GM18873 (cell line): ENCODE data around the gene NSUN6.

Experiments used
- ATAC-seq: cut with Tn5 transposase; IDR thresholded peaks from one replicate; pipeline ENCODE4 v1.9.1; 2021; ENCODE audit warnings: mild to moderate bottlenecking, moderate library complexity, moderate number of reproducible peaks; ENCODE audit not compliant: unreplicated experiment, low FRiP score

Gene NSUN6

GRCh38 chr10:18567343-18567856 is 84.0 kb downstream of the NSUN6 start:
- no peak for ATAC-seq

GRCh38 chr10:18566177-18566576 is 85.2 kb downstream of the NSUN6 start:
- no peak for ATAC-seq

- ATAC-seq = no peak
These were observed 86.4 kb downstream of the NSUN6 start for GRCh38 chr10:18565006-18565405.

- ATAC-seq = no peak
These were observed 88.2 kb downstream of the NSUN6 start for GRCh38 chr10:18563003-18563726.

GRCh38 chr10:18561861-18562551 is 89.4 kb downstream of the NSUN6 start:
- no peak for ATAC-seq

GRCh38 chr10:18557960-18558359 is 93.4 kb downstream of the NSUN6 start:
- no peak for ATAC-seq

GRCh38 chr10:18556522-18557147 is 94.8 kb downstream of the NSUN6 start:
- ATAC-seq = no peak

DNA sequence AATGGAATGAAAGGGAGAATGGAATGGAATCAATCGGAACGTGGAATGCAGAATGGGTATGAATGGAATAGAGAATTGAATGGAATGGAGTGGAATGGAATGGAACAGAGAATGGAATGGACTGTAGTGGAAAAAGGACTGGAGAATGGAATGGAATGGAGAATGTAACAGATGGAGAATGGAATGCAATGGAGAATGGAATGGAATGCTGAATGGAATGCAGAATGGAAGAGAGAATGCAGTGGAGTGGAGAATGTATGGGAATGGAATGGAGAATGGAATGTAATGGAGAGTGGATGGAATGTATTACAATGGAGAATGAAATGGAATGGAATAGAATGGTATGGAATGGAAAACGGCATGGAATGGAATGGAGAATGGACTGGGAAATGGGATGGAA is 96.9 kb downstream of the NSUN6 start:
- no peak for ATAC-seq

DNA sequence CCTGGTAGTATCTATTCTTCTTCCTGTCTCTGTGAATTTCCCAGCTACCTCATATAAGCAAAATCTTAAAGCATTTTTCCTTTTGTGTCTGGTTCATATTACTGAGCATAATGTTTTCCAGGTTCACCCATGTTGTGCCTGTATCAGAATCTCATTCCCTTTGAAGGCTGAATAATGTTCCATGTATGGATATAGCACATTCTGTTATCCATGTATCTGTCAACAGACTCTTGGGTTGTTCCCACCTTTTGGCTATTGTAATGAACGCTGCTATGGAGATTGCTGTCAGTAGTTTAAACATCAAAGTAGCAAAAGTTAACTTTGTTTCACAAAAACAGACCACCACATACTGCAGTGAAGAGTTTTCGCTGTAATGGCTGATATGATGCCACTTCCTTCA is 99.9 kb downstream of the NSUN6 start:
- ATAC-seq = no peak

GRCh38 chr10:18549105-18549504 is 102.3 kb downstream of the NSUN6 start:
- no peak for ATAC-seq

GRCh38 chr10:18545621-18546305 is 105.6 kb downstream of the NSUN6 start:
- ATAC-seq = no peak

DNA sequence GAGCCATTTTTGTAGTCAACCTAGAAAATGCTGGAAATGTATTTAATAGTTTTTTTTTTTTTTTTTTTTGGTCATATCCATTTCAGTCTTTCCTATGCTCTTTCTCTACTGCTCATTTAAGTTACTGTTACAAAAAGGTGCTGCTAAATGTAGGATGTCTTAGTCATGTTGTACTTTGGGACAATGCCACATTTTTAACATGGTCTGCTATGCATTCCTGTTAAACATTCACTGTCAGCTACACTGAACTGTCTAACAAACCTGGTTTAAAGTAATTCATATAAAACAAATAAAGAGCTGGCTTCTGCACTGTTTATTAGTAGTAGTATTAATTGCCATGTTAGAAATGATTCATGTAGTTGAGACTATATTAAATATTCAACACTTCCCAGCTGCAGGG is 108.6 kb downstream of the NSUN6 start:
- ATAC-seq = no peak

DNA sequence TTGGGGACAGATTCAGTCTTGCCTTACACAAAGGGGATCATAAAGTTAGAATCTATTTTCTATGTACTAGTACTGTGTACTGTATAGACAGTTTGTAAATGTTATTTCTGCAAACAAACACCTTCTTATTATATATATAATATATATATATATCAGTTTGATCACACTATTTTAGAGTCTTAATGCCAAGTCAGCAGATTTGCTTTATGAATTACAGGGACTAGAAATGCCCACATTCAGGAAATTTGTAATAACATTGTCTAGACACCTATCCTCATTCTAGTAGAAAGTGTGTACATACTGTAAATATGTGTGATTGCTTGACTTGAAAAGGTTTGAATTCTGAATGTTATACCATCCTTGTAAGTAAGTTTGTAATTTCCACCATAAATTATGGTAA is 111.2 kb downstream of the NSUN6 start:
- no peak for ATAC-seq

DNA sequence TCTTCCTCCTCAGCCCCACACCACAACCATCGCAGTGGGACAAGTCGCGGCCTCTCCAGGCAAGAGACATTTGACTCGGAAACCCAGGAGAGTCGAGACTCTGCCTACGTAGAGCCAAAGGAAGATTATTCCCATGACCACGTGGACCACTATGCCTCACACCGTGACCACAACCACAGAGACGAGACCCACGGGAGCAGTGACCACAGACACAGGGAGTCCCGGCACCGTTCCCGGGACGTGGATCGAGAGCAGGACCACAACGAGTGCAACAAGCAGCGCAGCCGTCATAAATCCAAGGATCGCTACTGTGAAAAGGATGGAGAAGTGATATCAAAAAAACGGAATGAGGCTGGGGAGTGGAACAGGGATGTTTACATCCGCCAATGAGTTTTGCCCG is 112.1 kb downstream of the NSUN6 start:
- no peak for ATAC-seq

DNA sequence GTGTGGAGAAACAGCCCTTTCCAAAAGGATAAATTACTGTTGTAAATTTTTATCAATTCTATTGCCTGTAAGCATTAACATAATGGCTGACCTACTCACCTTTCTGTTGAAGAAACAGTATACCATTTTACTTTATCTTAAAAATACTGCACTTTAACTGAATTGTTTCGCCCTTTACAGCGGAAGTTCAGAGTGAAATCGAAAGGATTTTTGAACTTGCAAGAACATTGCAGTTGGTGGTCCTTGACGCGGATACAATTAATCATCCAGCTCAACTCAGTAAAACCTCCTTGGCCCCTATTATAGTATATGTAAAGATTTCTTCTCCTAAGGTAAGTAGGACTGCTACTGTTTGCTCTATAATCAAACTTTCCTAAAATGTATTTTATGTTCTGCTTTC is 117.5 kb downstream of the NSUN6 start:
- ATAC-seq = no peak

- no peak for ATAC-seq
These were observed 118.4 kb downstream of the NSUN6 start for GRCh38 chr10:18532881-18533535.

DNA sequence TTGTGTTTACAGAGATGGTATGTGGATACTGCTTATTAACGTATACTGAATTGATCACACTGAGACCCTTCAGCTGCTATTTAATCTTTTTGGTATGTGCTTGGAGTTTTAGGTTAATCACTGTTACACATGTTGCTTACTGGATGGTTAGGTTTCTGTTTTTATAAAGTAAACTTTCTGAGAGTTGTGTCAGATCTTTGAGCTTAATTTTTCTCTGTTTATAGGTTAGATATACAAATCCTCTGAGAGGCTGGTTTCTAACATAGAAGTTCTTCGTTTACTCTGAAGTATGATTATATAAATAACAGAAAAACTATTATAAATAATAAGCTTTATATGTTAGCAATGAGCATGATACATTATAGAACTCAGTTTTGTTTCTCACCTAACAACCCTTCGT is 123.1 kb downstream of the NSUN6 start:
- no peak for ATAC-seq

- ATAC-seq = no peak
These were observed 123.7 kb downstream of the NSUN6 start for GRCh38 chr10:18527687-18528086.

DNA sequence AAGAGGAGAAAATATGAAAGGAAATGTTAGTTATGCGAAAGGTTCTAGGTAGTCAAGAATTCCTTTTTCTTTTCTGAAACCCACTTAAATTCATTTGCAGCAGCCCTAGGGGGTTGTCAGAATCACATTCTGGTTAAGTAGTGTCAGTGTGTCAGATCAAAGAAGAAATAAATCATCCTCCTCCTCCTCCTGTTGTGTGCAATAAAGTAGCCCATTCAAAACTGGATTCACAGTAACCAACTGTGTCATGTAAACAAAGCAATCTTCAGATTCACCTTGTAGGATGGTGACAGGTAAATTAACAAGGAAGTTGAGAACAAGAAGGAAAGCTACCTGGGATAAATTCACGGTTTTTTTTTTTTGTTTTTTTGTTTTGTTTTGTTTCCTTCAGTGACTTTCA is 127.5 kb downstream of the NSUN6 start:
- ATAC-seq = no peak

- ATAC-seq = no peak
These were observed 128.4 kb downstream of the NSUN6 start for GRCh38 chr10:18523025-18523424.
